Germinal center (tissue), 1 donor: Measurements from ENCODE around the gene PRR12.
A peak's percentile ranks its signal among the peaks of the same experiment; 100 is the strongest.

Experiments used
- DNase-seq: peaks from one replicate; pipeline ENCODE4 v3.0.0; 2012; ENCODE audit warnings: mixed read lengths, low spot score

Gene PRR12

DNA sequence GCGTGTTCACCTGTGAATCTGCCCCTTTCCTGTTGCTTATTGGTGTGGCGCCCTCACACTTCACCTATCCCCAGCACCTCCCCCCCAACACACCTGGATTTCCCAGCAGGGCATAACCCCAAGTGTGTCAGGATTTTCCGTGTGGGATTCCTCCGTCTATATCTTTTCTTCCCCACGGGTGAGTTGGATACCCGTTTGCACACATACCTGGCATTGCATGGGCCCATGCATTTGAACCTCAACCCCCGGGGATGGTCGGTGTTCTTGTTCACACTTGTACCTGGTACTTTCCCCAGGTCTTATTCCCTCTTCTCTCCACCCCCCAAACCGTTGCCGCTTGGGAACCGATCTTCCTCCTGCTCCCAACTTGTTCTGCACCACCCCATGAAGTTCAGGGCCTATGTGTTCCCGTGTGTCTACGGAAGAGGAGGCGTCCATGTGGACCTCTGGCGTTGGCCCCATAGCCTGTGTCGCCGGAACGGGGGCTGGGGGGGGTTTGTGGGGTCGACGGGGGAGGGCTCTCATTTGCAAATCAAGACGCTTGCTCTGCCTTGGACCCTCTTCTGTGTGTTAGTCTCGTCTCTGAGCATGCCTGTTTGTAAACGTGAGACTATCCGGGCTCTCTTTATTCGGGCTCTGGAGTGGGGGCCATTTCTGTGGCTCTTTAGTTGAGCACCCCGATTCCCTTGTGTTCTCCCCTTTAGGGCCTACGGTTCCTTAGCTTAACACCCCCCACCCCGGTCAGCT lies 1.7 kb downstream of the PRR12 start:
- DNase-seq = peak; percentile 49

DNA sequence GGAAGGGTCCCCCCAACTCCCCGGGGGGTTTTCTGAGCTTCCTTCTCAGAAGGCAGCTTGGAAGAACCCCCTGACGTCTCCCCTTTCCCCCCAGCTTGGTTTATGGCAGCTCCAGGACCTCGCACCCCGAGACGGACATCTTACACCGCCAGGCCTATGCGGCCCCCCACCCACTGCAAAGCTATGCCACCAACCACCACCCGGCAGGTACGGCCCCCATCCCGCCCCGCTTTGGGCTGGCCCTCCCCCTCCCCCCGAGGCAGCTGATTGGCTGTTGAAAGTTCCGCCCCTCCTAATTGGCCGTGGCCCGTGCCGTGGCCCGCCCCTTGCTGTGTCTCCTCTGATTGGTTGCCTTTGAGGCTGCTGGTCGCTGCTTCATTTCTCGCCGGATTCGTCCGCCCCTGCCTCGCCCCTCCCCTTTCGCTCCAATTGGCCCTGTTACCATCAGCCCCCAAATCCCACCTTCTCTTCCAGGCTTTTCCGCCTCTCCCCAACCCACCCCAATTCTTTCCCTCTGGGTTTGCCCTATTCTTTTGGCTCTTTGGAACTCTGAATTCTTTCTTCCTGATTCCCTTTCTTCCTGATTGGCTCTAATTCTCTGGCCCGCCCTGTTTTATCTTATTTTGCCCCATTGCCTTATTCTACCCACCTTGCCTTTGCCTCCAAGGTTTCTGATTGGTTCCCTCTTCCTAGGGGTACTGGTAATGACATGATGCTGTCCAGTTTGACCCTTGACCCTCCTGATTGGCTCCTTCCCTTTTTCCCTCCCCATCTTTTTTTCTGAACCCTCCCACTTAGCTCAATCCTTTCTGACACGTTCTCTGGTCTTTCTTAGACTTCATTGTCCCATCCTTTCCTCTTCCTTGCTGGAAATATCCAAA lies 2.5 kb downstream of the PRR12 start:
- DNase-seq = peak; percentile 100

DNA sequence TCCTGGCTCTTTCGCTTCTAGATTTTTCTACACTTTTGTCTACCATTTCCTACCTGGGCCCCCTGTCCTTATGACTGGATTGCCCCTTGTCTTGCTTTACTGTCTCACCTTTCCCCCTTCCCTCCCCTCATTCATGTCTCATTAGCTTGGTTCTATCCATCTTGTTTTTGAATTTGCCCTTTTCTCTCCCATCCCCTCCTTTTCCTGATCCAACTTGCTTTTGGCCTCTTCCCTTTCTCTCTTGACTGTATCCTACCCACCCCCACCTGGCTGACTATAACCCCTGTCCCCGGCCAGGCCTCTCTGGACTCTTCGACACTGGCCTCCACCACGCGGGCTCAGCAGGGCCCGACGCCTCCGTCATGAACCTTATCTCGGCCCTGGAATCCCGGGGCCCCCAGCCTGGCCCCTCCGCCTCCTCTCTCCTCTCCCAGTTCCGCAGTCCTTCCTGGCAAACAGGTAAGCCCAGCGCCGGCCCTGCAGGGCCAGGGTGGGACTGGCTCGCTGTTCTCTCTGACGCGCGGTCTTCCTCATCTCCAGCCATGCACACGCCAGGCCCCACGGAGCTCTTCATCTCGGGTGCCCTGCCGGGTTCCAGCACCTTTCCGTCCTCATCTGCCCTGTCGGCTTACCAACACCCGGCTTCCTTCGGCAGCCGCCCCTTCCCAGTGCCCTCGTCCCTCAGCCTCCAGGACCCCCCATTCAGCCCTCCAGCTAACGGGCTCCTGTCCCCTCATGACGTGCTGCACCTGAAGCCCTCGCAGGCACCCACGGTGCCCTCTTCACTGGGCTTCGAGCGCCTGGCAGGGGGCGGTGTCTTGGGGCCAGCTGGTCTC lies 3.4 kb downstream of the PRR12 start:
- no peak for DNase-seq

DNA sequence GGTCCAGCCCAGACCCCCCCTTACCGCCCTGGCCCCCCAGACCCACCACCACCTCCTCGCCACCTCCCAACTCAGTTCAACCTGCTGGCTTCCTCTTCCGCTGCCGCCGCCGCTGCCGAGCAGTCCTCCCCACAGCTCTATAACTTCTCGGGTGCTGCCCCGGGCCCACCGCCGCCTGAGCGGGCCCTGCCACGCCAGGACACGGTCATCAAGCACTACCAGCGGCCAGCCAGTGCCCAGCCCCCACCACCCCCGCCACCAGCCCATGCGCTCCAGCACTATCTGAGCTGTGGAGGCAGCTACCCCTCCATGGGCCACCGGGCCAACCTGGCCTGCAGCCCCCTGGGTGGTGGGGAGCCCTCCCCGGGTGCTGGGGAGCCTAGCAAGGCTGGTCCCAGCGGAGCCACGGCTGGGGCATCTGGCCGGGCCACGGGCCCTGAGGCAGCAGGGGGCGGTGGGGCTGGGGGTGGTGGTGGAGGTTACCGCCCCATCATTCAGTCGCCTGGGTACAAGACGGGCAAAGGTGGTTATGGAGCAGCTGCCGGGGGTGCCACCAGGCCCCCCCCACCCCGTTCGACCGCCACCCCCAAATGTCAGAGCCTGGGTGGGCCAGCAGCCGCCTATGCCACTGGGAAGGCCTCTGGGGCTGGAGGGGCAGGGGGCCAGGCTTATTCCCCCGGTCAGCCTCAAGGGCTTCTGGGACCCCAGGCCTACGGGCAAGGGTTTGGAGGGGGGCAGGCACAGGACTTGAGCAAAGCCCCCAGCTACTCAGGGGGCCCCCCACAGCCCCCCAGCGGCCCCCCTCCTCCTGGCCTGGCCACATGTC lies 4.2 kb downstream of the PRR12 start:
- DNase-seq = no peak

DNA sequence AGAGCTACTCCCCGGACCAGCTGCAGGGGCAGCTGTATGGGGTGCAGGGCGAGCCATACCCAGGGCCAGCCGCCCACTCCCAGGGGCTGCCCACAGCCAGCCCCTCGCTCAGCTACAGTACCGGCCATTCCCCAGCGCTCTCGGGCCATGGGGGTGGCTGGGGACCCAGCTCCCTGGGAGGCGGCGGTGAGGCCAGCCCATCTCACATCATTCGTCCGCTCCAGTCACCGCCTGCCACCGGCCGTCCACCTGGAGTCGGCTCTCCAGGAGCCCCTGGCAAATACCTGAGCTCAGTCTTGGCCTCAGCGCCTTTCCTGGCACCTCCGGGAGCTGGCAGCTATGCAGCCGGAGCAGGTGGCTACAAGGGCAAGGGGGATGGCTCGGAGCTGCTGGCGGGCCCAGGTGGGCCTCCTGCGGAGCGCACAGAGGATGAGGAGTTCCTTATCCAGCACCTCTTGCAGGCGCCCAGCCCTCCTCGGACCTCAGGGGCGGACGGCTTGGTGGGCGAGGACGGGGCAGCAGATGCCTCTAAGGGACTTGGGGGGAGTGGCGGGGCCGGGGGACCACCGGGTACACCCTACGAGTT lies 4.9 kb downstream of the PRR12 start:
- no peak for DNase-seq

DNA sequence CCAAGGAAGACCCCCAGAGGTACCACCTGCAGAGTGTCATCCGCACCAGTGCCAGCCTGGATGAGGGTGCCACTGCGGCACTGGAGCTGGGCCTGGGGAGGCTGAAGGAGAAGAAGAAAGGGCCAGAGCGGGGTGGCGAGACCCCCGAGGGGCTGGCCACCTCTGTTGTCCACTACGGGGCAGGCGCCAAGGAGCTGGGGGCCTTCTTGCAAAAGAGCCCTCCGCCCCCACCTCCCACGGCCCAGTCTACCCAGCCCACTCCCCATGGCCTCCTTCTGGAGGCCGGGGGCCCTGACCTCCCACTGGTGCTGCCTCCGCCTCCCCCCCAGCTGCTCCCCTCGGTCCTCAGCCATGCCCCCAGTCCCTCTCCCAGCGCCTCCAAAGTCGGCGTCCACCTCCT lies 5.4 kb downstream of the PRR12 start:
- no peak for DNase-seq

DNA sequence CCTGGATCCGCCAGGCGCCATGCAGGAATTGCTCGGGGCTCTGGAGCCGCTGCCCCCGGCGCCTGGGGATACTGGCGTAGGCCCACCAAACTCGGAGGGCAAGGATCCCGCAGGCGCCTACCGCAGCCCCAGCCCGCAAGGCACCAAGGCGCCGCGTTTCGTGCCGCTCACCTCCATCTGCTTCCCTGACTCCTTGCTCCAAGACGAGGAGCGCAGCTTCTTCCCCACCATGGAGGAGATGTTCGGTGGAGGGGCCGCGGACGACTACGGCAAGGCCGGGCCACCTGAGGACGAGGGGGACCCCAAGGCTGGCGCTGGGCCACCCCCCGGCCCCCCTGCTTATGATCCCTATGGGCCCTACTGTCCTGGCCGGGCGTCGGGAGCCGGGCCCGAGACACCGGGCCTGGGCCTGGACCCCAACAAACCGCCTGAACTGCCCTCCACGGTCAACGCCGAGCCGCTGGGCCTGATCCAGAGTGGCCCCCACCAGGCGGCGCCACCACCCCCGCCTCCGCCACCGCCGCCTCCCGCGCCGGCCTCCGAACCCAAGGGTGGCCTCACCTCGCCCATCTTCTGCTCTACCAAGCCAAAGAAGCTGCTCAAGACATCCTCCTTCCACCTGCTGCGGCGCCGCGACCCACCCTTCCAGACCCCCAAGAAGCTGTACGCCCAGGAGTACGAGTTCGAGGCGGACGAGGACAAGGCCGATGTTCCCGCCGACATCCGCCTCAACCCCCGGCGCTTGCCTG lies 6.1 kb downstream of the PRR12 start:
- DNase-seq = no peak

DNA sequence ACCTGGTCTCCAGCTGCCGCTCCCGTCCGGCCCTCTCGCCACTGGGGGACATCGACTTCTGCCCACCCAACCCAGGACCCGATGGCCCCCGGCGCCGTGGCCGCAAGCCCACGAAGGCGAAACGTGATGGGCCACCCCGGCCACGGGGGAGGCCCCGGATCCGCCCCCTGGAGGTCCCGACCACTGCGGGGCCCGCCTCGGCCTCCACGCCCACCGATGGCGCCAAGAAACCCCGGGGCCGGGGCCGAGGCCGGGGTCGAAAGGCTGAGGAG lies 6.7 kb downstream of the PRR12 start:
- DNase-seq = no peak

DNA sequence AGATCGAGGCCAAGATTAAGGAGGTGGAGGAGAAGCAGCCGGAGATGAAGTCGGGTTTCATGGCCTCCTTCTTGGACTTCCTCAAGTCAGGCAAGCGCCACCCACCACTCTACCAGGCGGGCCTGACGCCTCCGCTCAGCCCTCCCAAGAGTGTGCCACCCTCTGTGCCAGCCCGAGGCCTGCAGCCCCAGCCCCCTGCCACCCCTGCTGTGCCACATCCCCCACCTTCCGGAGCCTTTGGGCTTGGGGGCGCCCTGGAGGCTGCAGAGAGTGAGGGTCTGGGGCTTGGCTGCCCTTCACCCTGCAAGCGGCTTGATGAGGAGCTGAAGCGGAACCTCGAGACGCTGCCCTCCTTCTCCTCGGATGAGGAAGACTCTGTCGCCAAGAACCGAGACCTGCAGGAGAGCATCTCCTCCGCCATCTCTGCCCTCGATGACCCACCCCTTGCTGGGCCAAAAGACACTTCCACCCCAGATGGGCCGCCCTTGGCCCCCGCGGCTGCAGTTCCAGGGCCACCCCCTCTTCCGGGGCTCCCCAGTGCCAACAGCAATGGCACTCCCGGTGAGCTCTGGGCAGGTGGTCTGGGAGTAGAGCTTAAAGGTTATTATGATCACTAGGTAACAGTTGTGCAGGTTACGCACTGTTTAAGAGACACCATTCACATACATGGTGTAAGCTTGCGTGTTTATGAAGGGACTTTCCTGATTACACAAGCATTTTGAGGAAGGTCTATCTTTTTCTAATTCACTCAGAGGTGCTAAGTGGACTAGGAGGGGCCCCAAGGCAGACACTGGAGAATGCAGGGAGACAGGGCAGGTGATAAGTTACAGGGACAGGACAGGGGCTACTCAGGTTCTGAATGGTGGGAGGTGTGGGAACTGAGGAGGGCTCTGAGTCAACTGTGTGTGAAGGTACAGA lies 8.7 kb downstream of the PRR12 start:
- no peak for DNase-seq

DNA sequence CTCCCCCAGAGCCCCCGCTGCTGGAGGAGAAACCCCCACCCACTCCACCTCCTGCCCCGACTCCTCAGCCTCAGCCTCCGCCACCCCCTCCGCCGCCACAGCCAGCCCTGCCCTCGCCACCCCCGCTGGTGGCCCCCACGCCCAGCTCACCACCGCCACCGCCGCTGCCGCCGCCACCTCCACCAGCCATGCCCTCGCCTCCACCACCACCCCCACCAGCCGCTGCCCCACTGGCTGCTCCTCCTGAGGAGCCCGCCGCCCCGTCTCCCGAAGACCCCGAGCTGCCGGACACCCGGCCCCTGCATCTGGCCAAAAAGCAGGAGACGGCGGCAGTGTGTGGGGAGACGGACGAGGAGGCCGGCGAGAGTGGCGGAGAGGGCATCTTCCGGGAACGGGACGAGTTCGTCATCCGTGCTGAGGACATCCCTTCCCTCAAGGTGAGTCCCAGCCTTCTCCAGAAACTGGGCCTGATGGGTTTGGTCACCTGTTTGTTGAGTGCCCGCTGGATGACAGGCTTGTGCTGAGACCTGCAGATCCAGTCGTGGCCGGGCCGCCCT lies 10.6 kb downstream of the PRR12 start:
- no peak for DNase-seq

DNA sequence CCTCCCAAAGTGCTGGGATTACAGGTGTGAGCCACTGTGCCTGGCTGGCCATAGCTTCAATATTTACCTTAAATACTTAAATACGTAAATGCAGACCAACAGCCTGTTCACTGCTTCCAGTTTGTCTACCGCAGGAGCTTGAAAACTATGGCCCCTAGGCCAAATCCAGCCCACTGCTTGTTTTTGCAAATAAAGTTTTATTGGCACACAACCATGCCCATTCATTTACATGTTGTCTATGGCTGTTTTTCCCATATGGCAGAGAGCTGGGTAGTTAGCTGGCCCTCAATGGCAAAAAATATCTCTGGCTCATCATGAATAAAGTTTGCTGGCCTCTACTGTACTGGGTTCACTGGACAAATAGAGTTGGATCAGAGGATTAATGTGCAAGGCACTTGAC lies 11.8 kb downstream of the PRR12 start:
- no peak for DNase-seq

DNA sequence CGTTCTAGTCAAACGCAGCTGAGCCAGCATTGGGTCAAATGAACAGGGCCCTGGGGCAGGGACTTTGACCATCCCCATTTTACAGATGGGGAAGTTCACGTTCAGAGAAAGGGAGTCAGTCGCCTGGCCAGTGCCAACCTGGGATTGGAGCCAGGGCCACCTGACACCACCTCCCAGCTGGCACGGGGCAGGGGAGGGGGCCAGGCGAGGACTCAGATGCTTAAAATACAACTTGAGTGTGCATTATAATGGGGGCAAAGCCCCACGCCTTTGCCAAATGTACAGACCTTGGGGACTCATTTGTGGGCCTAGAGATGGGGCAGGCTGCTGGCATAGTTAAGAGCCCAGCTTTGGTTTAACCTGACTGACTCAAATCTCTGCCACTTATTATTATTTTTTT lies 14.6 kb downstream of the PRR12 start:
- no peak for DNase-seq

DNA sequence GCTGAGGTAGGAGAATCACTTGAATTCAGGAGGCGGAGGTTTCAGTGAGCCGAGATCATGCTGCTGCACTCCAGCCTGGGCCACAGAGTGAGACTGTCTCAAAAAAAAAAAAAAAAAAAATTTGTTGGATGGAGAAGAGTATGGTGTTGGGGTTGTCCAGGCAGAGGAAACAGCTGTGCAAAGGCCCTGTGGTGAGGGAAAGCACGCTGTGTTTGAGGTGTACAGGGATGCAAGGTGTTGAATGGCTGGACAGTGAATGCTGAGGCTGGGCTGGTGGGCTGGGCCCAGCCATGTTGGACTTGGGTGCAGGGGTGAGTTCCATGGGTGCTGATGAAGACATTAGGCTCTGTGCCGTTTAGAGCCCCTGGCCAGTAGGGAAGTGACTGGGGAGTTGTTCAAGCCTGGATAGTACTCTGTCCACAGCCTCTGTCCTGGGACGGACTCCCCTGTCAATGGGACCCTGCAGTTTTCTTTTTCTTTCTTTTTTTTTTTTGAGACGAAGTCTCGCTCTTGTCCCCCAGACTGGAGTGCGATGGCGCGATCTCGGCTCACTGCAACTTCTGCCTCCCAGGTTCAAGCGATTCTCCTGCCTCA lies 18.6 kb downstream of the PRR12 start:
- no peak for DNase-seq

DNA sequence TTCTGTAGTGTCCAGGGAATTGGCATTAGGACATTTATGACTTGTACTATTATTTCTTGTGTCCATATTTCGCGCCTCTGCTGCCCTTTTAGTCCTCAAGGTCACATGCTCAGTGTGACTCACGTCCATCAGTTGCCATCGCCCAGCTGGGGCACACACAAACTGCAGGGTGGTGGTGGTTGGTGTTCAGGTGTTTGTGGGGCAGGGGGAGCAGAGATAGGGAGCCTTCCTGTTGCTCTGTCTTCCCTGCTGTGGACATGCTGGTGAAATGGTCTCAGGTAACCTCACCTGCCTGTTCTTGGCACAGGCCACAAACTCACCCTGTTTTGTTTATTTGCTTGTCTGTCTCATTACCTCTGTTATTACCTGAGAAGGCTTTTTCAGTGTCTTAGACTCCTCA lies 22.4 kb downstream of the PRR12 start:
- DNase-seq = no peak

DNA sequence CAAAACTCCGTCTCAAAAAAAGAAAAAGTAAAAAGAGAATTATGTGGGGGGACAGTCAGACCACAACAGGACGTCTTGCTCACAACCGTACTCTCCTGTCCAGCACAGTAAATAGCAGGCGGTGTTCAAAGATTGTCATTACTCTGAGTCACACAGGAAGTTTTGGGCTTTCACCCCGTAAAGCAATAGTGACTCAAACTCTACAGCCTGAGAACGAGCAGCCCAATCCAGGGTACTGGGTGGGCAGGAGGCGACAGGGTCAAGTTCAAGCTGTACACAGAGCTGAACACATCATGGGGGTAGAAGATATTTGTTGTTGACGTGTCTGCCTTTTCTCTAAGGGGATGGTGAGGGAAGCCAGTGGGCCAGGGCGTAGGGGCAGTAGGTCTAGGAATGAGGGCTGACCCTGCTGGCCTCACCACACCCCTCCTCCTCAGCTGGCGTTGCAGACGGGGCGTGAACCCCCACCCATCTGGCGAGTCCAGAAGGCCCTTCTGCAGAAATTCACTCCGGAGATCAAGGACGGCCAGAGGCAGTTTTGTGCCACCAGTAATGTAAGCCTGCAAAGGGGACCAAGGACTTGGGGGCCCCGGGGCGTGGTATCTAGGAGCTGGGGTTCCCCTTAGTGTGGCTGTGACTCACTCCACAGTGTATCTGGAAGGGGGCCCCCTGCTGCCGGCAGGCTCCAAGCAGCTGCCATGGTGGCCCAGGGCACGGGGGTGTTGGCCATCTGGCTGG lies 23.3 kb downstream of the PRR12 start:
- no peak for DNase-seq

DNA sequence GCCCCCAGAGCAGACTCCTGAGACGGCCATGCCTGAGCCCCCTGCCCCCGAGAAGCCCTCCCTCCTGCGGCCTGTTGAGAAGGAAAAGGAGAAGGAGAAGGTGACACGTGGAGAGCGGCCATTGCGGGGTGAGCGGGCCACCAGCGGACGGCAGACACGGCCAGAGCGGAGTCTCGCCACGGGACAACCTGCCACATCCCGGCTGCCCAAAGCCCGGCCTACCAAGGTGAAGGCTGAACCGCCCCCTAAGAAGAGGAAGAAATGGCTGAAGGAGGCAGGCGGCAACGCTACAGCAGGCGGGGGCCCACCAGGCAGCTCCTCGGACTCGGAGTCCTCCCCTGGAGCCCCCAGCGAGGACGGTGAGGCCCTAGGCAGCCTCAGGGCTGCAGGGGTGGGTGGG lies 24.9 kb downstream of the PRR12 start:
- DNase-seq = no peak

DNA sequence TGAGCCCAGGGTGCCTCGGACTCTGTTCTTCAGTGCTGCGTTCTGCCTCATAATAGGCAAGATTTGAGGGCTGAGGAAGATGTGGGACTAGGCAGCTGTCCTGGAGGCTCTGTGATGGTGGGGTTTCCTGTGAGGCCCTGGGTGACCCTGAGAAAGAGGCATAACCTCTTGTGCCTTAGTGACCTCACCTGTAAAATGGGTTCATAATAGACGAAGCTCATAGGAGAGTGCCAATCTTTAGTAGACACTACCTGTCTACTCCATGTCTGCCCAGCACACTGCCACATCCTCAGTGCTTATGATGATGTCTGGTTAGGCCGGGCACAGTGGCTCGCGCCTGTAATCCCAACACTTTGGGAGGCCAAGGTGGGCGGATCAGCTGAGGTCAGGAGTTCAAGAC lies 25.6 kb downstream of the PRR12 start:
- DNase-seq = no peak

DNA sequence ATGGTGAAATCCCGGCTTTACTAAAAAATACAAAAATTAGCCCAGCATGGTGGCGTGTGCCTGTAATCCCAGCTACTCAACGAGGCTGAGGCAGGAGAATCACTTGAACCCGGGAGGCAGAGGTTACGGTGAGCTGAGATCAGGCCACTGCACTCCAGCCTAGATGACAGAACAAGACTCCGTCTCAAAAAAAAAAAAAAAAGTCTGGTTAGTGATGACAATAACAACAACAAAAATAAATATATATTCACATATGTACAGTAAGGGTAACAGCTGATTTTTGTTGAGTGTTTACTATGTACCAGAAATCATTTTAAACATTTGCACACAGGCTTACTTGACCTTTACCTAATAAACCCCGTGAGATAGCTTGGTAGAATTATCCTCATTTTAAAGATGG lies 26.0 kb downstream of the PRR12 start:
- DNase-seq = no peak
